IPS-15b (cell line): ENCODE data around the gene RPE.

Experiments
- H3K27me3 ChIP-seq: one replicate; pipeline ENCODE4 v1.6.1; 2013; ENCODE audit warnings: low read length; ENCODE audit not compliant: control insufficient read depth, insufficient read depth
- H3K36me3 ChIP-seq: one replicate; pipeline ENCODE4 v1.6.1; 2013; ENCODE audit warnings: low read length; ENCODE audit not compliant: control insufficient read depth, insufficient read depth
- H3K4me1 ChIP-seq: one replicate; pipeline ENCODE4 v1.6.1; 2013; ENCODE audit warnings: mild to moderate bottlenecking, low read length; ENCODE audit not compliant: control insufficient read depth, insufficient read depth
- H3K4me3 ChIP-seq: one replicate; pipeline ENCODE4 v1.5.1; 2013; ENCODE audit warnings: low read depth, low read length
- H3K9ac ChIP-seq: one replicate; pipeline ENCODE4 v1.6.1; 2013; ENCODE audit warnings: low read depth, mild to moderate bottlenecking, low read length
- H3K9me3 ChIP-seq: one replicate; pipeline ENCODE4 v1.6.1; 2013; ENCODE audit warnings: mild to moderate bottlenecking, low read length; ENCODE audit not compliant: control insufficient read depth, insufficient read depth

RPE gene

DNA sequence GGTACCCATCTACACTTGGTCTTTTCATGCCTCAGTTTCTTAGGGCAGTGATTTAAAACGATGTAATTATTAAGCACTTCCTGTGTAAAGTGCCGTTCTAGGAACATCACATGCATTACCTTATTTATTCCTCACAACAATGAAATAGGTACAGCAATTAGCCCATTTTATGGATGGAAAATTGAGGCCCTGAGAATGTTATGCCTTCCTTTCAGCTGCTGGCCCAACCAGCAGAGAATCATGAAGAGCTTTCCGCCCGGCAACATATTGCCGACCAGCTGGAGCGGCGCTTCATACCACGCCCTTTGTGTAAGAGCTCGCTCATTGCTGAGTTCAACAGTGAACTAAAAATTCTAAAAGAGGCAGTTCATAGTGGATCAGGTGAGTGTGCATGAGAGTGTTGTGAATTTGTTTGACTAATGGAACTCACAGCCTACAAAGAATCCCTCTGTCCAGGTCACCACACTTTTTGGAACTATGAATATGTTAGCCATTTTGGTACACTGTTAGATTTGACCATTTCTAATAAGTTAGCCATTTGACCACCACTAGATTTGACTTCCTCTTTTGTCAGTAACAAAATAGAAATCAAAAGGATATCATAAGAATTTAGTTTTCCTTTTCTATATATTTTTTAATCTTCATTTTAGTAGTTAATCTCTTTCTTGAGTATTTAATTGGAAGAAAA lies 25.6 kb upstream of the RPE start:
- Histone ChIP-seq H3K9ac (no peak overlapping the region), H3K27me3 (no peaks in the 10 kb centered on the region), H3K4me3 (no peak overlapping the region), H3K36me3 (no peaks in the 10 kb centered on the region), H3K4me1 (no peaks in the 10 kb centered on the region), H3K9me3 (no peaks in the 10 kb centered on the region)

GRCh38 chr2:209977386-209978239 lies 24.8 kb upstream of the RPE start:
- Histone ChIP-seq H3K36me3 (no peaks in the 10 kb centered on the region), H3K27me3 (no peaks in the 10 kb centered on the region), H3K4me3 (no peak overlapping the region), H3K9me3 (no peaks in the 10 kb centered on the region), H3K4me1 (no peaks in the 10 kb centered on the region), H3K9ac (no peak overlapping the region)

DNA sequence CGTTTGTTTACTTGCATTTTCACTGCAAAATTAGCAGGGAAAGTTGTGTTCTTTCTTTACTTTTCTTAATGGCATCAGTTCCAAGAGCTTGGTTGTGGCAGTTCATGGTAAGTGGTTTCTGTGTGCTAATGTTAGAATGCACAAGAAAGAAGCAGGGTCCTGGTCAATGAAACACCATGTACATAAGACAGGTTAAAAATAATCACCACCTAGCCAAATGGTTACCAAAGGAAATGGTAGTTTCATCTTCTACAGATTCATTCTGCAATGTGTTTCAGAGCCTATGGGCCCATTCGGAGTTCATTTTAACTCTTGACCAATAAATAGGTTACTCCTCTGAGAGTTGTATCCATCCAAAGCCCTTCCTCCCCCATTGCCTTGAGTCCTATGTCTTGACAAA lies 18.1 kb upstream of the RPE start:
- Histone ChIP-seq H3K27me3 (no peaks in the 10 kb centered on the region), H3K4me3 (no peak overlapping the region), H3K4me1 (no peaks in the 10 kb centered on the region), H3K9ac (no peak overlapping the region), H3K9me3 (no peaks in the 10 kb centered on the region), H3K36me3 (no peaks in the 10 kb centered on the region)

DNA sequence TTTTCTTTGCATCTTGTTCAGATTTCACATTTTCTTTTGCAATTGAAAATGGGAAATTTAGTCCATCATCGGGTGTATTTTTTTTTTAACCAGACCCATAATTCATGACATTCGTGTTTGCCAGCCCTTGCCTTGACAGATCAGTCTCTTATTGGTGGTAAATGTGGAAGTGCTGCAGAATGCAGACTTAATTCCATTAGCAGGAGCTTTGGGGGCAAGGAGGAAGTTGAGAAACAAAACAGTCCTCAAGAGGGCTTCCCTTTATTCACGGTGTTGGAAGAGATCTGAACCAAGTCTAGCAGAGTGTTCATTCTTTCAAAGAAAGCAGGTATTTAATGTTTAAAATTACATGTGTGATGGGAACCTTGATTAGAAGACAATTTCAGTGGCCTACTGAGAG lies 16.6 kb upstream of the RPE start:
- H3K9me3 ChIP-seq = no peaks in the 10 kb centered on the region
- H3K4me1 ChIP-seq = no peaks in the 10 kb centered on the region
- H3K9ac ChIP-seq = no peak overlapping the region
- H3K27me3 ChIP-seq = no peaks in the 10 kb centered on the region
- no peak overlapping the region for H3K4me3 ChIP-seq
- H3K36me3 ChIP-seq = no peaks in the 10 kb centered on the region

- Histone ChIP-seq H3K4me3 (no peak overlapping the region), H3K27me3 (no peaks in the 10 kb centered on the region), H3K36me3 (no peaks in the 10 kb centered on the region), H3K4me1 (no peaks in the 10 kb centered on the region), H3K9me3 (no peaks in the 10 kb centered on the region), H3K9ac (no peak overlapping the region)
Measured at GRCh38 chr2:209986415-209986814, 16.0 kb upstream of the RPE start.

DNA sequence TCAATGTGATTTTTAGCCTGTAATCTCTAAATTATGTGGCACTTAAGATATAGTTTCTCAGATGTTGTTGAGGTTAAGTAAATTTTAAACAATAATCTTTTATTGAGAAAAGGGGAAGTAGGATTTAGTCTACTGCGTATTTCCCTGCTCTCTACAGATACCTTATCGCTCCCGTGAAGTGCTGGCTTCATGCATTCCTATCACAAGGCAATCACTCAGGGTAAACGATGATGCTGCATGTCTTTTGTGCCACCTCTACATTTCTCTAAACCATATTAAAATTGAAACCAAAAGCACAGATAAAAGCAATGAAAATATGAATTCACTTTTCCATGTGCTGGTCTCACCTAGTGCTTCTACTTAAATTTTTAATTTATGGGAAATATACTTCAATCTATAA lies 14.4 kb upstream of the RPE start:
- no peaks in the 10 kb centered on the region for H3K27me3 ChIP-seq
- H3K4me3 ChIP-seq = no peak overlapping the region

DNA sequence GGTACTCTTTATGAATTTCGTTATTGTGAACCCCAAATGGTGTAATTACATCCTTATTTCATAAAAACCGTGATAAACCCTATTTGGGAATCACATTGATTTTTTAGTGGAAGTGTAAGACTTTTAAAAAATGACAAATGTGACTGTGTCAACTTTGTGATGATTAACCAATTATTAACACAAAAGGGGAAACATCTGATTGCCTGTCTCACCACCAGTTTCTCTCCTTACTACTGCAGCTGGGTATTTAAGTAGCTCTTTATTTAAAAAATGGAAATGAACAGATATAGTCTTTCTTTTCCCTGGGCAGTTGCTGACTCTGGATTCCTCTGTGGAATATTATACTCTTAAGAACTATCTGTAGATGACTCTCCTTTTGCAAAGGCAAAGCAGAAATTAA lies 11.6 kb upstream of the RPE start:
- no peaks in the 10 kb centered on the region for H3K9me3 ChIP-seq
- no peaks in the 10 kb centered on the region for H3K4me1 ChIP-seq
- H3K4me3 ChIP-seq = no peak overlapping the region
- H3K9ac ChIP-seq = no peak overlapping the region
- no peaks in the 10 kb centered on the region for H3K27me3 ChIP-seq
- H3K36me3 ChIP-seq = no peaks in the 10 kb centered on the region

More for the DNA sequence above, 14.4 kb upstream of the RPE start:
- H3K9me3 ChIP-seq = no peaks in the 10 kb centered on the region
- H3K36me3 ChIP-seq = no peaks in the 10 kb centered on the region
- H3K9ac ChIP-seq = no peak overlapping the region
- H3K4me1 ChIP-seq = no peaks in the 10 kb centered on the region

- H3K9me3 ChIP-seq = no peaks in the 10 kb centered on the region
- no peaks in the 10 kb centered on the region for H3K4me1 ChIP-seq
- no peaks in the 10 kb centered on the region for H3K27me3 ChIP-seq
- H3K36me3 ChIP-seq = no peaks in the 10 kb centered on the region
- no peak overlapping the region for H3K9ac ChIP-seq
- no peak overlapping the region for H3K4me3 ChIP-seq
Measured at GRCh38 chr2:209993968-209994367, 8.5 kb upstream of the RPE start.

DNA sequence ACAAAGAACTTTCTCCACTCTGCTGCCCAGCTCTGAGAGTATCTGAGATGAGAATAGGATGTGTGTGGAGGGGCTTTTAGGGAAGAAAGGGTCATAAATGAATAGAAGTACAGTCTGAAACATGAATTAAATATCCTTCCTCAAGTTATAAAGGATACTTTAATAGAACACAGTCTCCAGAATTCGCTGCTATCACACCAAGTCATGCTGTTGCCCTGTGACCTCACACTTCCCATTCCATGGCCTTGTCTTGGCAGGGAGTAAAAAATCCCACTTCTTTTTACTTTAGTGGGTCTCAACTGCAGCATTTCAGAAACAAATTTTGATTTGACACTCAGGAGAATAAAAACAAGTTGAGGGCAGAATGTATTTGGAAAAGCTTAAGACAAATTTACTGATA lies 3.8 kb upstream of the RPE start:
- Histone ChIP-seq H3K9me3 (no peaks in the 10 kb centered on the region), H3K36me3 (no peaks in the 10 kb centered on the region), H3K27me3 (no peaks in the 10 kb centered on the region)

DNA sequence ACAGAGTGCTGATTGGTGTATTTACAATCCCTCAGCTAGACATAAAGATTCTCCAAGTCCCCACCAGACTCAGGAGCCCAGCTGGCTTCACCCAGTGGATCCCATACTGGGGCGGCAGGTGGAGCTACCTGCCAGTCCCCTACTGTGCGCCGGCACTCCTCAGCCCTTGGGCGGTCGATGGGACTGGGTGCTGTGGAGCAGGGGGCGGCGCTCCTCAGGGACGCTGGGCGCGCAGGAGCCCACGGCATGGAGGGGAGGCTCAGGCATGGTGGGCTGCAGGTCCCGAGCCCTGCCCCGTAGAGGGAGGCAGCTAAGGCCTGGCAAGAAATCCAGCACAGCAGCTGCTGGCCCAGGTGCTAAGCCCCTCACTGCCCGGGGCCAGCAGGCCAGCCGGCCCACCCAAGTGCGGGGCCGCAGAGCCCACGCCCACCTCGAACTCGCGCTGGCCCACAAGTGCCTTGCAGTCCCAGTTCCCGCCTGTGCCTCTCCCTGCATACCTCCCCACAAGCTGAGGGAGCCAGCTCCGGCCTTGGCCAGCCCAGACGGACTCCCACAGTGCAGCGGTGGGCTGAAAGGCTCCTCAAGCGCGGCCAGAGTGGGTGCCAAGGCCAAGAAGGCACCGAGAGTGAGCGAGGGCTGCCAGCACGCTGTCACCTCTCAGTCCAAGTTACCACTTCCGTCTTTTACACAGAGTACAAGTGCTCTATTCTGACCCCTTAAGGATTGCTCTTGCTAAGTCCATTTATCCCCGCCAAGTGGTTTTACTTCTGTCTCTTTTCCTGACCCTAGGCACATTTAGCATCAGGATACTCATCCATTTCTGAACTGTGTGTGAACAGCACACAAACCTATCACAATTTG lies 1.7 kb upstream of the RPE start:
- Histone ChIP-seq H3K9ac (no peak overlapping the region), H3K9me3 (no peaks in the 10 kb centered on the region), H3K27me3 (no peaks in the 10 kb centered on the region), H3K36me3 (no peaks in the 10 kb centered on the region), H3K4me3 (no peak overlapping the region), H3K4me1 (peaks cover 6% of the 10 kb centered on the region)

More for the DNA sequence above, 3.8 kb upstream of the RPE start:
- Histone ChIP-seq H3K9ac (no peak overlapping the region), H3K4me3 (no peak overlapping the region), H3K4me1 (peaks cover 2% of the 10 kb centered on the region)

GRCh38 chr2:210003359-210003758 lies 921 bp downstream of the RPE start:
- no peaks in the 10 kb centered on the region for H3K9me3 ChIP-seq
- peak overlapping the region; percentile 97 for H3K9ac ChIP-seq
- H3K4me1 ChIP-seq = peaks cover 6% of the 10 kb centered on the region
- H3K27me3 ChIP-seq = no peaks in the 10 kb centered on the region
- H3K36me3 ChIP-seq = no peaks in the 10 kb centered on the region
- H3K4me3 ChIP-seq = peak overlapping the region; percentile 82
